GM23338 (cell line): ENCODE data around the gene TYMP. TPM values are rescaled to one million over a fixed set of nuclear protein-coding genes. Genes with fewer than 3 reads are reported as not detected.

ENCODE experiments used
- ATAC-seq: fragments of 200-7000 bp; cut with Tn5 transposase; 3 replicates; pipeline ENCODE4 v1.9.1; 2020
- DNase-seq: peaks from one replicate; pipeline ENCODE4 v3.0.0-alpha.2; 2015; ENCODE audit warnings: low spot score
- H2AFZ ChIP-seq: fragments of 200-600 bp; sonication (generic); 2 replicates; pipeline ENCODE4 v1.8.0; 2016; ENCODE audit warnings: antibody characterized with exemption, mild to moderate bottlenecking, moderate library complexity
- H3F3A ChIP-seq: fragments of 200-600 bp; sonication (generic); replicated peaks from 2 replicates; pipeline ENCODE4 v1.8.0; 2017; ENCODE audit warnings: antibody characterized with exemption, mixed run types, low read depth
- H3K27ac ChIP-seq: fragments of 200-600 bp; sonication (generic); 2 replicates; pipeline ENCODE4 v1.6.1; 2016; ENCODE audit warnings: low read depth
- H3K27me3 ChIP-seq: fragments of 200-600 bp; sonication (generic); 2 replicates; pipeline ENCODE4 v1.8.0; 2016; ENCODE audit warnings: mild to moderate bottlenecking, mixed run types, moderate library complexity; ENCODE audit not compliant: insufficient read depth
- H3K36me3 ChIP-seq: fragments of 200-600 bp; sonication (generic); 2 replicates; pipeline ENCODE4 v1.8.0; 2016; ENCODE audit warnings: mild to moderate bottlenecking; ENCODE audit not compliant: insufficient read depth
- H3K4me1 ChIP-seq: fragments of 200-600 bp; sonication (generic); 2 replicates; pipeline ENCODE4 v1.8.0; 2016; ENCODE audit warnings: mild to moderate bottlenecking, moderate library complexity; ENCODE audit not compliant: insufficient read depth
- H3K4me2 ChIP-seq: fragments of 200-600 bp; sonication (generic); 2 replicates; pipeline ENCODE4 v1.7.1; 2017; ENCODE audit warnings: mixed run types
- H3K4me3 ChIP-seq: fragments of 200-600 bp; sonication (generic); 2 replicates; pipeline ENCODE4 v1.6.1; 2016; ENCODE audit warnings: mixed run types
- H3K79me2 ChIP-seq: fragments of 200-600 bp; sonication (generic); replicated peaks from 2 replicates; pipeline ENCODE4 v1.8.0; 2017; ENCODE audit warnings: mild to moderate bottlenecking; ENCODE audit not compliant: insufficient read depth
- H3K9me2 ChIP-seq: fragments of 200-600 bp; sonication (generic); 2 replicates; pipeline ENCODE4 v1.8.0; 2017; ENCODE audit not compliant: insufficient read depth
- H4K20me1 ChIP-seq: fragments of 200-600 bp; sonication (generic); replicated peaks from 2 replicates; pipeline ENCODE4 v1.8.0; 2017; ENCODE audit warnings: mild to moderate bottlenecking; ENCODE audit not compliant: insufficient read depth
- H3K27ac Mint-ChIP-seq: 2 replicates; pipeline ENCODE4 v1.8.0; 2020; ENCODE audit warnings: inconsistent platforms, mild to moderate bottlenecking, moderate library complexity, mixed read lengths
- H3K27me3 Mint-ChIP-seq: 3 replicates; pipeline ENCODE4 v1.8.0; 2022; ENCODE audit warnings: low read depth, mild to moderate bottlenecking, moderate library complexity, mixed read lengths, inconsistent platforms; ENCODE audit not compliant: insufficient read depth, poor library complexity
- H3K36me3 Mint-ChIP-seq: 3 replicates; pipeline ENCODE4 v1.8.0; 2021; ENCODE audit warnings: low read depth, mild to moderate bottlenecking, inconsistent platforms, moderate library complexity, mixed read lengths
- H3K4me1 Mint-ChIP-seq: 3 replicates; pipeline ENCODE4 v1.8.0; 2020; ENCODE audit warnings: mild to moderate bottlenecking, inconsistent platforms, mixed read lengths
- H3K4me3 Mint-ChIP-seq: 3 replicates; pipeline ENCODE4 v1.8.0; 2021; ENCODE audit warnings: moderate library complexity, mild to moderate bottlenecking, inconsistent platforms, mixed read lengths
- H3K9me3 Mint-ChIP-seq: 3 replicates; pipeline ENCODE4 v1.8.0; 2020; ENCODE audit warnings: moderate library complexity, mild to moderate bottlenecking, inconsistent platforms, mixed read lengths
- EZH2 ChIP-seq: fragments of 200-600 bp; sonication (generic); IDR thresholded peaks from one replicate; pipeline ENCODE4 v1.8.0; 2017; ENCODE audit warnings: antibody characterized with exemption, mild to moderate bottlenecking, low read depth; ENCODE audit not compliant: unreplicated experiment
- EZH2phosphoT487 ChIP-seq: fragments of 200-600 bp; sonication (generic); IDR thresholded peaks from one replicate; pipeline ENCODE4 v1.8.1; 2018; ENCODE audit warnings: antibody characterized with exemption; ENCODE audit not compliant: unreplicated experiment
- JUNB ChIP-seq: IDR thresholded peaks from one replicate; pipeline ENCODE4 v1.6.1; 2016; ENCODE audit warnings: antibody characterized with exemption; ENCODE audit not compliant: unreplicated experiment
- POLR2AphosphoS5 ChIP-seq: IDR thresholded peaks from 2 replicates; pipeline ENCODE4 v1.6.1; 2016; ENCODE audit warnings: antibody characterized with exemption, low read depth
- ZNF331 ChIP-seq: fragments of 250-450 bp; sonication (Bioruptor Pico); IDR thresholded peaks from 2 replicates; pipeline ENCODE4 v1.5.0; 2020; ENCODE audit warnings: low read depth, mild to moderate bottlenecking, moderate library complexity
- ZNF462 ChIP-seq: fragments of 250-450 bp; sonication (Bioruptor Pico); IDR thresholded peaks from 2 replicates; pipeline ENCODE4 v1.5.0; 2020; ENCODE audit warnings: mild to moderate bottlenecking, moderate library complexity
- polyA plus RNA-seq: library from polyadenylated mRNA; unstranded; fragments of >200 nt; fragmentation: Nextera tagmentation; extraction: Ambion mirVana; gene quantifications from 2 replicates; pipeline ENCODE4 v1.2.1, GENCODE V29; 2016
- total RNA-seq: library from RNA; depleted of rRNA; stranded (reverse); fragments of >200 nt; shearing (Covaris generic); gene quantifications from 2 replicates; pipeline ENCODE4 v1.2.3, GENCODE V29; 2014

Gene TYMP
- total and polyA plus RNA-seq, 2 experiments from 2014 or later = 0.28 to 1.8 TPM

- DNase-seq (peak; percentile 58), ATAC-seq (no peak)
- H3K4me1 ChIP-seq = no peaks in the 10 kb centered on the region; the same call in 1 of the 2 replicates
- peak overlapping the region; percentile 72; the same call in 1 of the 2 replicates for H2AFZ ChIP-seq
- H3K4me3 ChIP-seq = peak overlapping the region; percentile 51
- no peaks in the 10 kb centered on the region for H3K9me2 ChIP-seq
- peaks cover 3% of the 10 kb centered on the region; the same call in 1 of the 2 replicates for H4K20me1 ChIP-seq
- no peaks in the 10 kb centered on the region for H3K27me3 ChIP-seq
- peak overlapping the region; percentile 74 for H3K4me2 ChIP-seq
- H3K27me3 Mint-ChIP-seq = peaks cover 9% of the 10 kb centered on the region
- no peaks in the 10 kb centered on the region for H3K79me2 ChIP-seq
- H3K9me3 Mint-ChIP-seq = no peaks in the 10 kb centered on the region
- TF ChIP-seq ZNF462 (CRISPR knock-in tag) (no peak), ZNF331 (no peak), EZH2phosphoT487 (no peak), EZH2 (no peak), JUNB (no peak), POLR2AphosphoS5 (no peak)
- H3K27ac ChIP-seq = no peak overlapping the region
- H3K36me3 ChIP-seq = no peaks in the 10 kb centered on the region
- H3K36me3 Mint-ChIP-seq = peaks cover 12% of the 10 kb centered on the region; the same call in 1 of the 3 replicates
- H3K27ac Mint-ChIP-seq = no peak overlapping the region
- no peaks in the 10 kb centered on the region for H3K4me1 Mint-ChIP-seq
- H3K4me3 Mint-ChIP-seq = no peak overlapping the region
- peaks cover 6% of the 10 kb centered on the region for H3F3A ChIP-seq
Observed at GRCh38 chr22:50577697-50577986, 47.8 kb upstream of the TYMP start.
